ENCODE data around the gene EFNA5. TPM values are rescaled to one million over a fixed set of nuclear protein-coding genes. Genes with fewer than 3 reads are reported as not detected.

EFNA5 gene
- total and polyA plus RNA-seq, 2 of the 8 experiments (the other 6 are each of a cell fraction or from before 2014, with no cell fraction given) = 9.6 to 21.8 TPM

GRCh38 chr5:107531308-107531707 lies 139.4 kb downstream of the EFNA5 start:
- H3K4me2 ChIP-seq (ENCODE audit: insufficient read depth in 1 of 2, low read depth in 2 of 2, low read length in 2 of 2) = no peak overlapping the region
- FAIRE-seq (no peak), DNase-seq (ENCODE audit: low read depth in 1 of 2, low spot score in 2 of 2) (no peak)
- no peak for TF ChIP-seq KDM1A (IDR thresholded peaks at IDR 0.05; ENCODE audit: borderline replicate concordance, low read length)
- no peak for TF ChIP-seq RBBP5 (IDR thresholded peaks at IDR 0.05; ENCODE audit: borderline replicate concordance, low read depth, low read length)
- no peak for TF ChIP-seq POU5F1 (IDR thresholded peaks at IDR 0.05; ENCODE audit: low read depth, low read length)
- TF ChIP-seq KDM4A (IDR thresholded peaks at IDR 0.05; ENCODE audit: low read depth, low read length, severe bottlenecking) = no peak
- TF ChIP-seq USF2 (IDR thresholded peaks at IDR 0.05; ENCODE audit: low read length) = no peak
- TF ChIP-seq SP1 (IDR thresholded peaks at IDR 0.05; ENCODE audit: low read depth, low read length) = no peak
- no peak for TF ChIP-seq ZNF274 (IDR thresholded peaks at IDR 0.05; ENCODE audit: borderline replicate concordance, extremely low read depth, low read length)
- TF ChIP-seq CEBPB (IDR thresholded peaks at IDR 0.05; ENCODE audit: low read depth, low read length) = no peak
- TF ChIP-seq CHD2 (IDR thresholded peaks at IDR 0.05; ENCODE audit: low read length) = no peak
- no peak for TF ChIP-seq SP4 (IDR thresholded peaks at IDR 0.05; ENCODE audit: low read length)
- TF ChIP-seq MAX (IDR thresholded peaks at IDR 0.05) = no peak
- TF ChIP-seq EGR1 (IDR thresholded peaks at IDR 0.05; ENCODE audit: borderline replicate concordance, low read depth, low read length) = no peak
- no peak for TF ChIP-seq CTBP2 (IDR thresholded peaks at IDR 0.05; ENCODE audit: borderline replicate concordance, insufficient read depth, insufficient read length, low read length)
- TF ChIP-seq JUN (IDR thresholded peaks at IDR 0.05; ENCODE audit: low read depth, low read length) = no peak
- no peaks in the 10 kb centered on the region for H3K9me3 ChIP-seq (ENCODE audit: insufficient read depth in 2 of 2, low read depth in 1 of 2, low read length in 1 of 2)
- H2BK20ac ChIP-seq (ENCODE audit: low read length) = no peak overlapping the region
- H3K4ac ChIP-seq (replicated peaks; ENCODE audit: insufficient read length, low read depth, low read length) = no peak overlapping the region
- no peaks in the 10 kb centered on the region for H3K27me3 ChIP-seq (replicated peaks in 1 of 4; ENCODE audit: control insufficient read depth in 3 of 4, extremely low read depth in 1 of 4, insufficient read depth in 3 of 4, low read length in 3 of 4)
- H3K79me1 ChIP-seq (ENCODE audit: low read depth, low read length) = peaks cover 6% of the 10 kb centered on the region
- H3K79me2 ChIP-seq (ENCODE audit: control insufficient read depth in 1 of 2, insufficient read depth in 2 of 2, low read length in 2 of 2) = 0 out of 4 replicates have a peak, but pooled peaks cover 0 to 7% of the 10 kb centered on the region in 2 experiments
- no peak overlapping the region for H2AK5ac ChIP-seq (ENCODE audit: low read depth, low read length)
- CTCF ChIA-PET (ENCODE audit: partially characterized antibody) = interaction anchor here (0.7 to 1.2 kb wide), 2 partner anchors 18 to 32 kb away, joined by 3 read pairs; no protein-coding TSS in a partner anchor
- 80% methylated on average over 7 of the region's 7 CpGs; no CpG with 5 or more reads in 1 of the 2 experiments for WGBS, 2 experiments (ENCODE audit: extremely low coverage in 1 of 2, insufficient coverage in 1 of 2, insufficient read length in 1 of 2, insufficient replicate concordance in 2 of 2, low coverage in 1 of 2, low lambda C conversion rate in 2 of 2, missing lambda C conversion rate in 1 of 2)
- no peak overlapping the region for H3K9ac ChIP-seq (replicated peaks in 1 of 4; ENCODE audit: extremely low read depth in 1 of 4, low read depth in 3 of 4, low read length in 3 of 4)
- H3K4me1 ChIP-seq (replicated peaks in 1 of 4; ENCODE audit: control insufficient read depth in 3 of 4, insufficient read depth in 4 of 4, low read length in 3 of 4) = peaks cover 6 to 18% (median 11%) of the 10 kb centered on the region in 4 experiments; a peak in 5 of 7 replicates
- peaks cover 0 to 4% of the 10 kb centered on the region in 2 experiments for H4K20me1 ChIP-seq (replicated peaks in 1 of 2; ENCODE audit: control insufficient read depth in 1 of 2, insufficient read depth in 2 of 2, low read length in 2 of 2)
- no peaks in the 10 kb centered on the region for H3K36me3 ChIP-seq (ENCODE audit: control insufficient read depth in 2 of 4, insufficient read depth in 4 of 4, low read length in 3 of 4)
- no peak overlapping the region for H3K14ac ChIP-seq (ENCODE audit: insufficient read length)
- H4K91ac ChIP-seq (replicated peaks; ENCODE audit: insufficient read length, low read length) = no peak overlapping the region
- no peak overlapping the region for H2BK120ac ChIP-seq (replicated peaks; ENCODE audit: low read depth, low read length)
- H2AFZ ChIP-seq (ENCODE audit: low read length) = no peak overlapping the region
- H3K23ac ChIP-seq (ENCODE audit: insufficient read length) = no peak overlapping the region
- no peak overlapping the region for H4K5ac ChIP-seq (ENCODE audit: insufficient read length, low read depth, low read length)
- no peak overlapping the region for H3K18ac ChIP-seq (ENCODE audit: extremely low read depth, low read length)
- H3K23me2 ChIP-seq (ENCODE audit: low read depth, low read length) = no peaks in the 10 kb centered on the region
- no peak overlapping the region for H3K27ac ChIP-seq (ENCODE audit: low read depth, low read length)
- POLR2A ChIA-PET (ENCODE audit: partially characterized antibody) = interaction anchor here (0.7 kb wide), 1 partner anchor 11 kb away, joined by 3 read pairs; no protein-coding TSS in a partner anchor
- H3K4me3 ChIP-seq (ENCODE audit: extremely low read depth in 1 of 4, insufficient read depth in 2 of 4, low read depth in 3 of 4, low read length in 4 of 4) = no peak overlapping the region
- no peak overlapping the region for H2BK12ac ChIP-seq (ENCODE audit: low read depth, low read length)
- H2BK15ac ChIP-seq (ENCODE audit: low read length) = no peak overlapping the region
- no peak overlapping the region for H3K56ac ChIP-seq (replicated peaks; ENCODE audit: insufficient read length, low read depth, low read length)
- H4K8ac ChIP-seq (ENCODE audit: extremely low read depth, insufficient read depth, low read length) = no peak overlapping the region
- no peak overlapping the region for H2BK5ac ChIP-seq (ENCODE audit: low read depth, low read length)

All from H1 (cell line).